Natural killer cell (primary cell): ENCODE measurements around the gene MRGPRD. TPM values are rescaled to one million over a fixed set of nuclear protein-coding genes. Genes with fewer than 3 reads are reported as not detected.

Experiments used
- ATAC-seq, 3 donors: fragments of 150-1000 bp in 2 of 3; fragments of 200-7000 bp in 1 of 3; cut with Tn5 transposase; 1 replicate in 1 of 3; 2 replicates in 2 of 3; pipeline ENCODE4 v1.10.0; 2021; ENCODE audit warnings: mild to moderate bottlenecking in 2 of 3, moderate library complexity in 2 of 3
- DNase-seq, 2 donors: peaks; one replicate each; pipeline versions ENCODE4 v3.0.0 to v3.0.0-alpha.2; 2013 to 2021; ENCODE audit warnings: mixed read lengths in 1 of 2
- H3K27ac ChIP-seq: one replicate; pipeline ENCODE4 v1.5.1; 2013; ENCODE audit warnings: mild to moderate bottlenecking, low read length
- H3K27me3 ChIP-seq: one replicate; pipeline ENCODE4 v1.6.1; 2013; ENCODE audit warnings: low read length; ENCODE audit not compliant: control insufficient read depth, insufficient read depth
- H3K36me3 ChIP-seq: one replicate; pipeline ENCODE4 v1.6.1; 2013; ENCODE audit warnings: low read length; ENCODE audit not compliant: control insufficient read depth, insufficient read depth
- H3K4me1 ChIP-seq: one replicate; pipeline ENCODE4 v1.6.1; 2013; ENCODE audit warnings: low read length; ENCODE audit not compliant: control insufficient read depth, insufficient read depth
- H3K4me3 ChIP-seq: one replicate; pipeline ENCODE4 v1.5.1; 2013; ENCODE audit warnings: low read length
- H3K9me3 ChIP-seq: one replicate; pipeline ENCODE4 v1.6.1; 2013; ENCODE audit warnings: low read length; ENCODE audit not compliant: control insufficient read depth, insufficient read depth
- H3K27ac Mint-ChIP-seq, 2 donors: one replicate each; pipeline ENCODE4 v1.8.0; 2022; ENCODE audit warnings: mild to moderate bottlenecking in 2 of 2, mixed read lengths in 2 of 2, moderate library complexity in 1 of 2
- H3K27me3 Mint-ChIP-seq, 2 donors: one replicate each; pipeline ENCODE4 v1.8.0; 2022; ENCODE audit warnings: low read depth in 2 of 2, mixed read lengths in 2 of 2
- H3K36me3 Mint-ChIP-seq: one replicate; pipeline ENCODE4 v1.8.0; 2022; ENCODE audit warnings: mixed read lengths
- H3K4me1 Mint-ChIP-seq, 2 donors: one replicate each; pipeline ENCODE4 v1.8.0; 2022; ENCODE audit warnings: mixed read lengths in 2 of 2
- H3K4me3 Mint-ChIP-seq: one replicate; pipeline ENCODE4 v1.8.0; 2022; ENCODE audit warnings: mild to moderate bottlenecking, moderate library complexity, mixed read lengths
- H3K9me3 Mint-ChIP-seq, 2 donors: one replicate each; pipeline ENCODE4 v1.8.0; 2022; ENCODE audit warnings: mixed read lengths in 2 of 2
- WGBS: methylation state at CpG from one replicate; pipeline ENCODE4 v1.1.7; 2013; ENCODE audit warnings: missing lambda C conversion rate; ENCODE audit not compliant: insufficient coverage; 5-methylcytosine and 5-hydroxymethylcytosine counted together
- intact Hi-C: fragments of 100-400 bp; cut with micrococcal nuclease; formaldehyde crosslinking; loops from one replicate; pipeline ENCODE4 v1.14.2; 2022
- total RNA-seq, 4 donors: library from RNA; stranded (reverse); fragments of 120-200 nt in 1 of 4; gene quantifications; one replicate each; pipeline versions ENCODE4 v1.2.3 to v1.2.4, GENCODE V29; 2013 to 2022
- TF ChIP-seq, protein P1 (sequence below): fragments of 200-600 bp; IDR thresholded peaks from one replicate; pipeline ENCODE4 v1.8.0; 2022; ENCODE audit warnings: antibody characterized with exemption

Gene MRGPRD
- total RNA-seq, 3 donors from 2014 or later (not counting 1 experiment from before 2014, with no cell fraction given), result not detected

DNA sequence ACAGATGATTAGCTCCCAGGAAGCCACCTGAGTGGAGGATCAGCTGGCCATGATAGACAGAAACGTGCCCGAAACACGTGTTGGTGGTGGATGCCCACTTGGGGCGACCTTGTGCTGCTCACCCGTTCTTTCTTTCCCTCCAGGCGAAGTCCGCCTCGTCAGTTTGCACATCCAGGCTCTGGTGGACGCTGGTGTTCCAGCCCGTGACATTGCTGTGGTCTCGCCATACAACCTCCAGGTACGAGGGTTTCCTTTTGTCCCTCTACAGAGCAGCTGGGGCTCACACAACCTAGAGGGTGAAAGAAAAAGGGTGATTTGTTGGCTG is 46.5 kb downstream of the MRGPRD start:
- no peak overlapping the region for H3K27ac Mint-ChIP-seq
- H3K4me1 ChIP-seq, result no peaks in the 10 kb centered on the region
- H3K4me3 ChIP-seq, result no peak overlapping the region
- H3K4me1 Mint-ChIP-seq, result no peaks in the 10 kb centered on the region
- no peak overlapping the region for H3K27ac ChIP-seq
- WGBS, result 97% methylated on average over 12 of the region's 12 CpGs
- no peaks in the 10 kb centered on the region for H3K9me3 ChIP-seq
- H3K27me3 Mint-ChIP-seq, result no peaks in the 10 kb centered on the region
- no peak for ATAC-seq
- intact Hi-C loops, result no loop called here
- H3K27me3 ChIP-seq, result no peaks in the 10 kb centered on the region
- H3K9me3 Mint-ChIP-seq, result no peaks in the 10 kb centered on the region
- no peaks in the 10 kb centered on the region for H3K36me3 Mint-ChIP-seq
- no peak for DNase-seq
- H3K36me3 ChIP-seq, result peaks cover 59% of the 10 kb centered on the region
- H3K4me3 Mint-ChIP-seq, result no peak overlapping the region
- TF ChIP-seq, protein P1, sequence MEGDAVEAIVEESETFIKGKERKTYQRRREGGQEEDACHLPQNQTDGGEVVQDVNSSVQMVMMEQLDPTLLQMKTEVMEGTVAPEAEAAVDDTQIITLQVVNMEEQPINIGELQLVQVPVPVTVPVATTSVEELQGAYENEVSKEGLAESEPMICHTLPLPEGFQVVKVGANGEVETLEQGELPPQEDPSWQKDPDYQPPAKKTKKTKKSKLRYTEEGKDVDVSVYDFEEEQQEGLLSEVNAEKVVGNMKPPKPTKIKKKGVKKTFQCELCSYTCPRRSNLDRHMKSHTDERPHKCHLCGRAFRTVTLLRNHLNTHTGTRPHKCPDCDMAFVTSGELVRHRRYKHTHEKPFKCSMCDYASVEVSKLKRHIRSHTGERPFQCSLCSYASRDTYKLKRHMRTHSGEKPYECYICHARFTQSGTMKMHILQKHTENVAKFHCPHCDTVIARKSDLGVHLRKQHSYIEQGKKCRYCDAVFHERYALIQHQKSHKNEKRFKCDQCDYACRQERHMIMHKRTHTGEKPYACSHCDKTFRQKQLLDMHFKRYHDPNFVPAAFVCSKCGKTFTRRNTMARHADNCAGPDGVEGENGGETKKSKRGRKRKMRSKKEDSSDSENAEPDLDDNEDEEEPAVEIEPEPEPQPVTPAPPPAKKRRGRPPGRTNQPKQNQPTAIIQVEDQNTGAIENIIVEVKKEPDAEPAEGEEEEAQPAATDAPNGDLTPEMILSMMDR, result no peak

DNA sequence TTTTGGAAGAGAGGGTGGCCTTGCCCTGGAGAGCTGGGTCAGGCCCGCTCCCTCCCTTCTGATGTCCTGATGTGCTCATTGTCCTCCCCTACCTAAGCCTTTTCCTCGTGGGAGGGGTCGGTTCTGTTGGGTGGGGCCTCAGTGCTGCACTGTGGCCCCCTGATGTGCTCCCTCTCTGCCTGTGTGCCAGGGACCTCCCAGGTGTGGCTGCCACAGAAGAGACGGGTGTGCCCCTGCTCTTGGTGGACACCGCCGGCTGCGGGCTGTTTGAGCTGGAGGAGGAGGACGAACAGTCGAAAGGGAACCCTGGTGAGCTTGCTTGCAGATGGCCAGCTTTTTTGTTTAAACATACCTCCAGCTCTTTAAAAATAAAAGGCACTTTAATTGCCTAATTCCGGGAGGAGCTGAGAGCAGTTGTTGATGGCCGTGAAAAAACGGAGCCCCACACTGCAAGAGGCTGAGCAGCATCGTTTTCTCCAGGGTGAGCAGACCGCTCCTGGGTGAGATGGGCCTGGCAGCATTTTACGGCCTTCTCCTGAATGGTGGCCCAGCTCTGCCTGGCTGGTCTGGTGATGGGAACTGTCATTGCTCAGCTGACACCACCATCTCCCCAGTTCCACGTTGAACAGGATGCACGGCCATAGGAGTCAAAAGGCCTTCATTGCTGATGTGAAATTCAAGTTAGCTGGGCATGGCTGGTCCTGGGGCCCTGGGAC is 47.0 kb downstream of the MRGPRD start:
- DNase-seq (no peak), ATAC-seq (no peak)
- TF ChIP-seq, protein P1, result no peak
- Histone ChIP-seq H3K4me1 (no peaks in the 10 kb centered on the region), H3K27ac (no peak overlapping the region), H3K4me3 (no peak overlapping the region), H3K36me3 (peaks cover 65% of the 10 kb centered on the region), H3K9me3 (no peaks in the 10 kb centered on the region), H3K27me3 (no peaks in the 10 kb centered on the region)
- intact Hi-C loops, result no loop called here
- H3K4me3 Mint-ChIP-seq, result no peak overlapping the region
- H3K27me3 Mint-ChIP-seq, result no peaks in the 10 kb centered on the region
- H3K4me1 Mint-ChIP-seq, result no peaks in the 10 kb centered on the region
- no peaks in the 10 kb centered on the region for H3K36me3 Mint-ChIP-seq
- no peaks in the 10 kb centered on the region for H3K9me3 Mint-ChIP-seq
- WGBS, result 98% methylated on average over 17 of the region's 17 CpGs
- no peak overlapping the region for H3K27ac Mint-ChIP-seq

DNA sequence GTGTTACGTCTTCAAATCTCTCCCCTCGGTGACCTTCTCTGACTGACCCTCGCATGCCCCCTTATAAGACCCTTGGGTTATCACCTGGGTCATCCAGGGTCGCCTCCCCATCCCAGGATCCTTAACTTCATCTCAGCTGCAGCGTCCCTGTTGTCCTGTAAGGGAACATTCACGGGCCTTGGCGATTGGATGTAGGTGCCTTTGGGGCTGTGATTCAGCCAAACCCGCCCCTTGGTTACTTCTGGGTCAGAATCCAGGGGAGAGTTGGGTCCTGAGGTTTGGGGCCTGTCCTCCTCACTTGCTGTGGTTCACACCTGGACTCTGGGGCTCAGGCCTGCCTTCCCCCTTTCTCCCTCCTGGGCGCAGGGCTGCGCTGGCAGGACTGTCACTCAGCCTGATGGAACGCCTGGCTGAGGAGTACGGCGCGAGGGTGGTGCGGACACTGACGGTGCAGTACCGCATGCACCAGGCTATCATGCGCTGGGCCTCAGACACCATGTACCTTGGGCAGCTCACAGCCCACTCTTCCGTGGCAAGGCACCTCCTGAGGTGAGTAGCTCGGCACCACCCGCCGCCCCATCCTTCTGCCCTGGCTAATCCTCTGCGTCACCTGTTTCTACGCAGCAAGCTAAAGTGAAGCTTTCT is 47.7 kb downstream of the MRGPRD start:
- ATAC-seq (no peak), DNase-seq (no peak)
- Histone ChIP-seq H3K4me1 (no peaks in the 10 kb centered on the region), H3K4me3 (no peak overlapping the region), H3K9me3 (no peaks in the 10 kb centered on the region), H3K27me3 (no peaks in the 10 kb centered on the region), H3K27ac (no peak overlapping the region), H3K36me3 (peaks cover 62% of the 10 kb centered on the region)
- no peaks in the 10 kb centered on the region for H3K9me3 Mint-ChIP-seq
- H3K27ac Mint-ChIP-seq, result no peak overlapping the region
- TF ChIP-seq, protein P1, result no peak
- H3K27me3 Mint-ChIP-seq, result no peaks in the 10 kb centered on the region
- no peak overlapping the region for H3K4me3 Mint-ChIP-seq
- WGBS, result 97% methylated on average over 24 of the region's 24 CpGs
- no peaks in the 10 kb centered on the region for H3K36me3 Mint-ChIP-seq
- intact Hi-C loops, result no loop called here
- no peaks in the 10 kb centered on the region for H3K4me1 Mint-ChIP-seq

DNA sequence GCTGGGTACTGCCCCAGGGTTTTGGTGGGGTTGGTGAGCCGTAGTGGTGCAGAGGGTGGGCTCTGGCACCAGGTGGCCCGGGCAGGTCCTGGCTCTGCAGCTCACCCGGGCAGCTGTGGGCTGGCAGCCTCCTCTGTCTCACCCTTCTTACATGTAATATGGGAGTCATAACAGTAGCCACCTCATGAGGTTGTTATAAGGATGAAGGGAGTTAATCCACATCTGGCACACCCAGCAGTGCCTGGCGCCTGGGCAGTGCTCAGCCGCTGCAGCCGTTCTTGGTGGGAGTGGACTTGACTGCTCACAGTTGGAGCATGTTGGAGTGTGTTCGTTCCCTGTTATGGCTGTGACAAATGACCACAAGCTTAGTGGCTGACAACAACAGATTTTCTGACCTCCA is 48.4 kb downstream of the MRGPRD start:
- TF ChIP-seq, protein P1, result no peak
- H3K27ac ChIP-seq, result no peak overlapping the region
- Mint-ChIP-seq H3K36me3 (no peaks in the 10 kb centered on the region), H3K27me3 (no peaks in the 10 kb centered on the region), H3K27ac (no peak overlapping the region), H3K9me3 (no peaks in the 10 kb centered on the region), H3K4me1 (no peaks in the 10 kb centered on the region), H3K4me3 (no peak overlapping the region)
- no peaks in the 10 kb centered on the region for H3K27me3 ChIP-seq
- H3K4me1 ChIP-seq, result no peaks in the 10 kb centered on the region
- intact Hi-C loops, result no loop called here
- H3K4me3 ChIP-seq, result no peak overlapping the region
- ATAC-seq (no peak), DNase-seq (no peak)
- H3K9me3 ChIP-seq, result no peaks in the 10 kb centered on the region
- 97% methylated on average over 7 of the region's 7 CpGs for WGBS
- H3K36me3 ChIP-seq, result peaks cover 56% of the 10 kb centered on the region
